ENCODE results near the gene PYCARD. TPM values are rescaled to one million over a fixed set of nuclear protein-coding genes. Genes with fewer than 3 reads are reported as not detected.
"Not testable (repeated sequence)": the region's sequence is repeated elsewhere in the genome, so short reads cannot be mapped to it uniquely, and the experiment has no call there.

PYCARD gene
- total RNA-seq, 6 donors from 2014 or later: 44.0 to 103 (median 83.7) TPM

DNA sequence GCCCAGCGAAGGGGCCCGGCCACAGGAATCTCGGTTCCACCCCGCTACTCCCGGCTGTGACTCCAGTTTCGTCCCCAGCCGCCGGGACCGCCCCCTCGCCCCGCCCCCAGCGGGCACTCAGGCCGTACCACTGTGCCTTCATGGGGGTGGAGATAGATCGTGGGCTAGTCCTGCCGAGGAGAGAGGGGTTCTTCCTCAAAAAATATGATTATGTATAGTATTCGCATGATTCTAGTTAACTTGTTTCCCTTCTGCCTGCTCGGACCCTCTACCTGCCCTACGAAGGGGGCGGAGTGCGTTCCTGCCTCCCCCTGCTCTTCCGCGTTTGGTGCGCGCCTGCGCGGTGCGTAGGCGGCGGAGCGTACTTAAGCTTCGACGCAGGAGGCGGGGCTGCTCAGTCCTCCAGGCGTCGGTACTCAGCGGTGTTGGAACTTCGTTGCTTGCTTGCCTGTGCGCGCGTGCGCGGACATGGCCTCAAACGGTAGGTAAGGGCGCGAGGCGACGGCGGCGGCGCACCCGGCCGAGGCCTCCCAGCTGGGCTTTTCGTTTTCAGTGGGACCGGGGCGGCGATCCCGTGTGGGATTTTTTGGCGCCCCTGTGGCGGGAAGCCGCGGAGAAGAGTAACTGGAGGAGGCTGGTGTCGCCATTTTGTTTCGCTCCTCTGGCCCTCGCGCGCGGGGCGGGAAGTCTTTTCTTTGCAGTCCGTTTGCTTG is 22.7 kb downstream of the PYCARD start, which contains the start of gene FUS:
FUS (plus strand) TSS at position 393 of the 713 bp plus-strand sequence; CDS start at position 469, 76 bp downstream.
- peak; percentile 93 to 95 for ATAC-seq (ENCODE audit: low FRiP score in 2 of 2)
- H3K4me1 ChIP-seq: peaks cover 37 to 55% (median 44%) of the 10 kb centered on the region in 4 donors

DNA sequence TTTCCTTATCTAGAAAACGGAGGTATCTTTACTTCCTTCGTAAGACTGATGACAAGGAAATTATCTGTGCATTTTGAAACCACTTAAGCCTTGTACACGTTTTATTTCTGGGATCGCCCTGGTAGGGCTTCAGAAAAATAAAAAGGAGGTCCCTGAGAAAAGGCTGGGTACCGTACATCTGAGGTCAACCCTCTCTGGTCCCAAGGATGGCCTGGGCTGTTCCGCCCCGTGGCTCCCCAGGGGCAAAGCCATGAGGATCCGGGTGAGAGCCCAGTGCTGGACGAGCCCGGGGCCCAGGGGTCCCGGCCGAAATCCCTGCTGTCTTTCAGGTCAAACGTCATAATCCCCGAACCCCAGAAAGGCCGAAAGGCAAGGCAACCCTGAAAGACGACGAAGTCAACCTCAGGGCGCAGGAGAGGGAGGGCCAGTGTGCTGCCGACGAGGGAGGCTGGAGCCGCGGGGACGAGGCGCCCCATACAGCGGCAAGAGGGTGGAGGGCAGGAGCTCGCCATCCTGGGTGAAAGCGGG is 23.3 kb downstream of the PYCARD start:
- DNase-seq: peak in 1 of 2 donors; percentile 23
- WGBS, 2 donors: 3 to 6% methylated on average over 12 to 18 of the region's 27 CpGs
- ATAC-seq (ENCODE audit: low FRiP score in 2 of 2): no peak
- H3K27me3 ChIP-seq: no peaks in the 10 kb centered on the region
- peak overlapping the region; percentile 96 to 98 (median 98) for H3K27ac ChIP-seq
- peaks cover 9 to 23% (median 16%) of the 10 kb centered on the region in 4 donors for H3K36me3 ChIP-seq
- H3K4me3 ChIP-seq: peak overlapping the region; percentile 71 to 94 (median 76)
- TF ChIP-seq POLR2A (IDR thresholded peaks at IDR 0.05): no peak
- no peak for TF ChIP-seq EP300 (IDR thresholded peaks at IDR 0.05)
- TF ChIP-seq, protein P1, sequence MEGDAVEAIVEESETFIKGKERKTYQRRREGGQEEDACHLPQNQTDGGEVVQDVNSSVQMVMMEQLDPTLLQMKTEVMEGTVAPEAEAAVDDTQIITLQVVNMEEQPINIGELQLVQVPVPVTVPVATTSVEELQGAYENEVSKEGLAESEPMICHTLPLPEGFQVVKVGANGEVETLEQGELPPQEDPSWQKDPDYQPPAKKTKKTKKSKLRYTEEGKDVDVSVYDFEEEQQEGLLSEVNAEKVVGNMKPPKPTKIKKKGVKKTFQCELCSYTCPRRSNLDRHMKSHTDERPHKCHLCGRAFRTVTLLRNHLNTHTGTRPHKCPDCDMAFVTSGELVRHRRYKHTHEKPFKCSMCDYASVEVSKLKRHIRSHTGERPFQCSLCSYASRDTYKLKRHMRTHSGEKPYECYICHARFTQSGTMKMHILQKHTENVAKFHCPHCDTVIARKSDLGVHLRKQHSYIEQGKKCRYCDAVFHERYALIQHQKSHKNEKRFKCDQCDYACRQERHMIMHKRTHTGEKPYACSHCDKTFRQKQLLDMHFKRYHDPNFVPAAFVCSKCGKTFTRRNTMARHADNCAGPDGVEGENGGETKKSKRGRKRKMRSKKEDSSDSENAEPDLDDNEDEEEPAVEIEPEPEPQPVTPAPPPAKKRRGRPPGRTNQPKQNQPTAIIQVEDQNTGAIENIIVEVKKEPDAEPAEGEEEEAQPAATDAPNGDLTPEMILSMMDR (IDR thresholded peaks at IDR 0.05): no peak
- TF ChIP-seq POLR2AphosphoS5 (IDR thresholded peaks at IDR 0.05): no peak
- no peaks in the 10 kb centered on the region for H3K9me3 ChIP-seq
- peaks cover 37 to 54% (median 44%) of the 10 kb centered on the region in 4 donors for H3K4me1 ChIP-seq

More for the DNA sequence above, 22.7 kb downstream of the PYCARD start, which contains the start of gene FUS:
- H3K27me3 ChIP-seq: no peaks in the 10 kb centered on the region
- H3K9me3 ChIP-seq: no peaks in the 10 kb centered on the region
- peak within 1 kb of the TSS; percentile 71 to 94 (median 82) for H3K4me3 ChIP-seq
- peak; percentile 77 to 100 (median 98) for TF ChIP-seq POLR2A (IDR thresholded peaks at IDR 0.05)
- TF ChIP-seq, protein P1 (IDR thresholded peaks at IDR 0.05): peak in 4 of 6 experiments; percentile 25 to 50 (median 34)
- peak; percentile 100 for TF ChIP-seq POLR2AphosphoS5 (IDR thresholded peaks at IDR 0.05)
- peak in 1 of 4 donors; percentile 97 for TF ChIP-seq EP300 (IDR thresholded peaks at IDR 0.05)
- WGBS, 2 donors: 0 to 1% methylated on average over 26 to 48 of the region's 69 CpGs
- H3K36me3 ChIP-seq: peaks cover 11 to 29% (median 21%) of the 10 kb centered on the region in 4 donors
- peak; percentile 90 to 98 for DNase-seq
- H3K27ac ChIP-seq: peak within 1 kb of the TSS; percentile 96 to 98 (median 98)

DNA sequence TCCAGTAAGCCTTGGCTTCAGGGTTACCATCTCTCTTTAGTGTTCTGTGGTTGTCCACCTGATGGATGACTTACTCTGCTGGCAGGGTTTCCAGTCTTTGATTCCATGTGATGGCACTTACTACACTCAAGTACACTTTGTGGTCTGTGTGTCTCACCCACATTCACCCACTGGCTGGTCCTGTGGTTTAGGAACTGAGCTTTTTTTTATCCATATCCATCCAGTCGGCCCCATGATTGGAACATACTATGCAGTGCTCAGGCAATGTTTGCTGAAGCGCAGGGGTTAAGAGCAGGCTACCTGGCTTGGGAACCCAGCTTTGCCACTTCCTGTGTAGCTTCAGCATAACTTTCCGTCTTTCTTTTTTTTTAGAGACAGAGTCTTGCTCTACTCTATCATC is 25.4 kb downstream of the PYCARD start:
- 36 to 40% methylated on average over 3 of the region's 3 CpGs for WGBS, 2 donors
- peak in 1 of 2 donors; percentile 70 for ATAC-seq (ENCODE audit: low FRiP score in 2 of 2)

DNA sequence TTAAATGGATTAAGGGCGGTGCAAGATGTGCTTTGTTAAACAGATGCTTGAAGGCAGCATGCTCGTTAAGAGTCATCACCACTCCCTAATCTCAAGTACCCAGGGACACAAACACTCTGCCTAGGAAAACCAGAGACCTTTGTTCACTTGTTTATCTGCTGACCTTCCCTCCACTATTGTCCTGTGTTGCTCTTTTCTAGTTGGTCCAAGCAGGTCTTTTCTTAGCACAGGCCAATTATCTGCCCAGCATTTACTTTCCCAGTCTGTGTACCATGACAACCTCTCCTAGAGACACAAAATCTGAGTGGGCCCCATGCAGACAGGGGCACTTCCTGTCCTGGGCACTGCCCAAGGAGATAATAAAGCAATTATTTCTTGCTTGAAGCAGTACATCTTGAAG is 32.5 kb downstream of the PYCARD start:
- ATAC-seq (ENCODE audit: low FRiP score in 2 of 2); H3K27ac ChIP-seq; H3K27me3 ChIP-seq; H3K36me3 ChIP-seq; DNase-seq; H3K4me3 ChIP-seq; H3K4me1 ChIP-seq; H3K9me3 ChIP-seq: not testable (repeated sequence)
- 20% methylated on average over 1 of the region's 2 CpGs; no CpG with 5 or more reads in 1 of the 2 donors for WGBS, 2 donors

More for the DNA sequence above, 25.4 kb downstream of the PYCARD start:
- peaks cover 0 to 1% (median 0%) of the 10 kb centered on the region in 4 donors for H3K36me3 ChIP-seq
- peaks cover 17 to 34% (median 24%) of the 10 kb centered on the region in 4 donors for H3K4me1 ChIP-seq
- peak overlapping the region in 1 of 4 donors; percentile 26 for H3K27ac ChIP-seq
- no peaks in the 10 kb centered on the region for H3K27me3 ChIP-seq
- DNase-seq: peak in 1 of 2 donors; percentile 72
- no peaks in the 10 kb centered on the region for H3K9me3 ChIP-seq
- TF ChIP-seq, protein P1 (IDR thresholded peaks at IDR 0.05): no peak
- TF ChIP-seq POLR2AphosphoS5 (IDR thresholded peaks at IDR 0.05): peak; percentile 30 to 47
- no peak overlapping the region for H3K4me3 ChIP-seq

DNA sequence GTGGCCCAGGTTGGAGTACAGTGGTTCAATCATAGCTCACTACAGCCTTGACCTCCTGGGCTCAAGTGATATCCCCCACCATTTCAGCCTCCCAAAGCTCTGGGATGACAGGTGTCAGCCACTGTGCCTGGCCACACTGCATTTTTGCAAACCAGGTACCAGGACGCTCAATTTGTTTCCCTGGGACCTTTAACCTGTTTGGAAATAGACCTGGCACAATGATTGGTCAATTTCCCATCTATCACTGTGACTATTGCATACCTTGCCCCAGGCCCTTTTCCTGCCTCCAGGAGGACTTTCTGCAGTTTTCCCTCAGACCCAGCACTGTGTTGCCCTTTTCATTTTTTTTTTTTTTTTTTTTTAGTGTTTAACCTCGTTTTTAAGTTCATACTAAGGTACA is 33.7 kb downstream of the PYCARD start:
- WGBS, 2 donors: 62 to 74% methylated on average over 2 of the region's 2 CpGs
- no peak overlapping the region for H3K27ac ChIP-seq
- no peak for ATAC-seq (ENCODE audit: low FRiP score in 2 of 2)

More for the DNA sequence above, 33.7 kb downstream of the PYCARD start:
- H3K9me3 ChIP-seq: no peaks in the 10 kb centered on the region
- H3K27me3 ChIP-seq: no peaks in the 10 kb centered on the region
- no peaks in the 10 kb centered on the region for H3K36me3 ChIP-seq
- H3K4me3 ChIP-seq: no peak overlapping the region
- peaks cover 0 to 5% (median 0%) of the 10 kb centered on the region in 4 donors for H3K4me1 ChIP-seq
- TF ChIP-seq POLR2AphosphoS5 (IDR thresholded peaks at IDR 0.05) (no peak), EP300 (IDR thresholded peaks at IDR 0.05) (no peak), POLR2A (IDR thresholded peaks at IDR 0.05) (no peak)
- TF ChIP-seq, protein P1 (IDR thresholded peaks at IDR 0.05): no peak
- DNase-seq: no peak
